Testis (tissue), 2 donors: Measurements from ENCODE around the gene HMCN1.

ENCODE experiments used
- CTCF ChIP-seq, 3 experiments: fragments of 450-650 bp in 2 of 3; fragments of 200-600 bp in 1 of 3; sonication (generic) in 1 of 3; IDR thresholded peaks; one replicate each; pipeline ENCODE4 v1.5.1; 2016 to 2019; ENCODE audit warnings: antibody characterized with exemption in 3 of 3, mild to moderate bottlenecking in 2 of 3, moderate library complexity in 1 of 3
- POLR2A ChIP-seq: fragments of 450-650 bp; IDR thresholded peaks from one replicate; pipeline ENCODE4 v1.6.1; 2017; ENCODE audit warnings: antibody characterized with exemption, mild to moderate bottlenecking, moderate library complexity

DNA sequence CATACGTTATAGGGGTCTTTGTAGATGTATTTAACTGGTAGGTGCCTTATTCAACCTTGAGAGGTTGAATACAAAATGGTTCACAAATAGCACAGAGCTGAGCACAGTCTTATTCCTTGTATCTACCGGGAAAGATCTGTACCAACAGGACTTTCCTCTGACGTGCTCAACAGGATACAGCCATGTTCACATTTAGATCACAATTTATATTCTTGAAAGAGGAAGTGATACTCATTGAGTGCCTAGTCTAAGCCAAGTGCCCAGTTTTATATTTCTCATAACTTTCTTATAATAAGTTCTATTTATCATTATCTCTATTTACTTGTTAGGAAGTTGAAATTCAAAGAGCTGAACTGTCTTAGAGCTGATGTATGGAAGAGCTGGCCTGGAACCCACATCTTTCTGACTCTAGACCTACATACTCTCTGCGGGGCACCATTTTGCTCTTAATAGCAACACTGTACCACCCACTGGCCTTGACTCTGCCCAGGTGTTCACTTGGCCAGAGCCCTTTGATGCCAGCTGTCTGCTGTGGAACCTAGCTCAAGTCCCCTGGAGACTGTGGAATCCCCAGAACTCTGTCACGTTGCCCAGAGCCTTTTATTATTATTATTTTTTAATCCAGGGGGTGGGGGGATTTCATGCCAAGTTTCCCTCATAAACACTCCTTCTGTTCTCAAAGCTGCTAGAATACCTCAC lies 484.6 kb downstream of the HMCN1 start:
- no peak for TF ChIP-seq CTCF (IDR thresholded peaks at IDR 0.05)
- TF ChIP-seq POLR2A = no peak
